DOHH2 (cell line): ENCODE data around the gene IL9R.

Experiments
- H3F3A ChIP-seq: fragments of 200-600 bp; sonication (generic), shearing (Covaris generic); 2 replicates; pipeline ENCODE4 v1.6.0; 2016; ENCODE audit warnings: antibody characterized with exemption, mild to moderate bottlenecking; ENCODE audit not compliant: control insufficient read depth, insufficient read depth
- H3K27ac ChIP-seq: fragments of 200-600 bp; sonication (generic); 2 replicates; pipeline ENCODE4 v1.5.1; 2014; ENCODE audit warnings: low read depth, mild to moderate bottlenecking, low read length, moderate library complexity
- H3K27me3 ChIP-seq: fragments of 200-600 bp; sonication (generic); 2 replicates; pipeline ENCODE4 v1.6.1; 2014; ENCODE audit warnings: mild to moderate bottlenecking, low read length, mixed read lengths; ENCODE audit not compliant: control insufficient read depth
- H3K36me3 ChIP-seq: fragments of 200-600 bp; sonication (generic); 2 replicates; pipeline ENCODE4 v1.6.1; 2014; ENCODE audit warnings: mild to moderate bottlenecking, low read length, moderate library complexity, mixed read lengths; ENCODE audit not compliant: control insufficient read depth
- H3K4me1 ChIP-seq: fragments of 200-600 bp; sonication (generic); 2 replicates; pipeline ENCODE4 v1.6.1; 2014; ENCODE audit warnings: mild to moderate bottlenecking, low read length, mixed read lengths; ENCODE audit not compliant: control insufficient read depth
- H3K4me2 ChIP-seq: fragments of 200-600 bp; sonication (generic); 2 replicates; pipeline ENCODE4 v1.6.0; 2014; ENCODE audit warnings: mild to moderate bottlenecking, low read length, moderate library complexity
- H3K4me3 ChIP-seq: fragments of 200-600 bp; sonication (generic); 2 replicates; pipeline ENCODE4 v1.5.1; 2014; ENCODE audit warnings: mild to moderate bottlenecking, low read length, mixed read lengths
- H3K79me2 ChIP-seq: fragments of 200-600 bp; sonication (generic); 2 replicates; pipeline ENCODE4 v1.6.1; 2014; ENCODE audit warnings: mild to moderate bottlenecking, low read length, mixed read lengths; ENCODE audit not compliant: control insufficient read depth
- H3K9me2 ChIP-seq: fragments of 200-600 bp; sonication (generic); replicated peaks from 2 replicates; pipeline ENCODE4 v1.6.1; 2014; ENCODE audit warnings: mild to moderate bottlenecking, low read length, mixed read lengths; ENCODE audit not compliant: control insufficient read depth
- H3K9me3 ChIP-seq: fragments of 200-600 bp; sonication (generic); 2 replicates; pipeline ENCODE4 v1.6.1; 2014; ENCODE audit warnings: antibody characterized with exemption, low read length, mixed read lengths; ENCODE audit not compliant: control insufficient read depth, insufficient read depth
- H4K20me1 ChIP-seq: fragments of 200-600 bp; sonication (generic); 2 replicates; pipeline ENCODE4 v1.6.0; 2014; ENCODE audit warnings: low read depth, mild to moderate bottlenecking, antibody characterized with exemption, low read length, moderate library complexity; ENCODE audit not compliant: control insufficient read depth, insufficient read depth
- EZH2phosphoT487 ChIP-seq: fragments of 200-600 bp; sonication (generic); IDR thresholded peaks from 2 replicates; pipeline ENCODE4 v1.6.1; 2017; ENCODE audit warnings: borderline replicate concordance, mild to moderate bottlenecking, antibody characterized with exemption, low read length, moderate library complexity, mixed read lengths
- TF ChIP-seq, protein P1 (sequence below): fragments of 200-600 bp; sonication (generic); IDR thresholded peaks from one replicate; pipeline ENCODE4 v1.5.1; 2014; ENCODE audit warnings: antibody characterized with exemption, mild to moderate bottlenecking, low read depth, low read length; ENCODE audit not compliant: poor library complexity, severe bottlenecking

IL9R gene

DNA sequence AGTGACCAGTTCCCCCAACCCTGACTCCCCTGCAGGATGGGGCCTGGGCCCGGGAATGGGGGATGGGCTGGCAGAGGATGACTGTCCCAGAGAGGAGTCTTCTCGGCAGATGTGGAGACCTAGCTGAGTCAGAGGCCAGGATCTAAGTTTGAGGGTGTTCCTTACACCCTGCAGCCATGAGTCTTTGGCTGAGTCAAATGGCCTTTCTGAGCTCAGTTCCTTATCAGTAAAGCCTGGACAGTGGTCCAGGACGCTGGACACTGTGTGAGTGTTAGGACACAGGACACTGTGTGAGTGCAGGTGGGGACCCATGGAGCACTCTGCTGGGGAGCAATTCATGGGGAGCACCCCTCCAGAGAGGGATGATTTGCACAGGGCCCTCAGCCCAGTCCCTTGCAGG, 5.0 kb downstream of the IL9R start:
- Histone ChIP-seq H3K4me3 (no peak overlapping the region), H3K36me3 (no peaks in the 10 kb centered on the region), H3K27ac (no peak overlapping the region), H3K4me1 (no peaks in the 10 kb centered on the region), H3K27me3 (no peaks in the 10 kb centered on the region), H3K79me2 (no peaks in the 10 kb centered on the region), H3K4me2 (no peak overlapping the region), H3K9me2 (no peaks in the 10 kb centered on the region), H3F3A (no peaks in the 10 kb centered on the region), H3K9me3 (no peaks in the 10 kb centered on the region), H4K20me1 (no peaks in the 10 kb centered on the region)
- no peak for TF ChIP-seq EZH2phosphoT487
- TF ChIP-seq, protein P1, sequence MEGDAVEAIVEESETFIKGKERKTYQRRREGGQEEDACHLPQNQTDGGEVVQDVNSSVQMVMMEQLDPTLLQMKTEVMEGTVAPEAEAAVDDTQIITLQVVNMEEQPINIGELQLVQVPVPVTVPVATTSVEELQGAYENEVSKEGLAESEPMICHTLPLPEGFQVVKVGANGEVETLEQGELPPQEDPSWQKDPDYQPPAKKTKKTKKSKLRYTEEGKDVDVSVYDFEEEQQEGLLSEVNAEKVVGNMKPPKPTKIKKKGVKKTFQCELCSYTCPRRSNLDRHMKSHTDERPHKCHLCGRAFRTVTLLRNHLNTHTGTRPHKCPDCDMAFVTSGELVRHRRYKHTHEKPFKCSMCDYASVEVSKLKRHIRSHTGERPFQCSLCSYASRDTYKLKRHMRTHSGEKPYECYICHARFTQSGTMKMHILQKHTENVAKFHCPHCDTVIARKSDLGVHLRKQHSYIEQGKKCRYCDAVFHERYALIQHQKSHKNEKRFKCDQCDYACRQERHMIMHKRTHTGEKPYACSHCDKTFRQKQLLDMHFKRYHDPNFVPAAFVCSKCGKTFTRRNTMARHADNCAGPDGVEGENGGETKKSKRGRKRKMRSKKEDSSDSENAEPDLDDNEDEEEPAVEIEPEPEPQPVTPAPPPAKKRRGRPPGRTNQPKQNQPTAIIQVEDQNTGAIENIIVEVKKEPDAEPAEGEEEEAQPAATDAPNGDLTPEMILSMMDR: no peak

DNA sequence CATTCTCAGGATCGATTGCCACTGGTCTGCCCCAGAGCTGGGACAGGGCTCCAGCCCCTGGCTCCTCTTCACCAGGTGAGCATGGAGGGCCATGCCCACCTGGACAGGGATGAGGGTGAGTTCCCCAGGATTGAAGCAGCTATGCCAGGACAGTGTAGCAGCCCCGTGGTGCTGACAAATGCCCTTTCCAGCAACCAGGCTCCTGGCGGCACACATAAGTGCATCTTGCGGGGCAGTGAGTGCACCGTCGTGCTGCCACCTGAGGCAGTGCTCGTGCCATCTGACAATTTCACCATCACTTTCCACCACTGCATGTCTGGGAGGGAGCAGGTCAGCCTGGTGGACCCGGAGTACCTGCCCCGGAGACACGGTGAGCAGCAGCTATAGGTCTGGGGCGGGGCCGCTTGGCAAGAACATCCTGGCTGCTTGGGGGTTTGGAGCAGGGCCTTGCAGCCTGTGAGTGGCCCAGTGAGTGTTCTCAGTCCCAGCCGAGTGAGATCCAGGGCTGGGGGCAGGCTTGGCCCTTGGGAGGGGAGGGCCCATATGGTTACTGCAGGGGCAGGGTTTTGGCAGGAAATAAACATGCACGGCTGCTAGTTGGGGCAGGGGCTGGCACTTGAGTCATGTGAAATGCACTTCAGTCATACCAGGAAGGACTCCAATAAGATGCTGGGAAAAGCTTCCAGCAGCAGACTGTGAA, 6.1 kb downstream of the IL9R start:
- H3K9me2 ChIP-seq: no peaks in the 10 kb centered on the region
- no peaks in the 10 kb centered on the region for H3K36me3 ChIP-seq
- H3K4me3 ChIP-seq: no peak overlapping the region
- TF ChIP-seq, protein P1: no peak
- no peak for TF ChIP-seq EZH2phosphoT487
- no peaks in the 10 kb centered on the region for H4K20me1 ChIP-seq
- no peak overlapping the region for H3K4me2 ChIP-seq
- H3K27ac ChIP-seq: no peak overlapping the region
- no peaks in the 10 kb centered on the region for H3K9me3 ChIP-seq
- no peaks in the 10 kb centered on the region for H3K27me3 ChIP-seq
- H3K79me2 ChIP-seq: no peaks in the 10 kb centered on the region
- H3K4me1 ChIP-seq: no peaks in the 10 kb centered on the region
- no peaks in the 10 kb centered on the region for H3F3A ChIP-seq

DNA sequence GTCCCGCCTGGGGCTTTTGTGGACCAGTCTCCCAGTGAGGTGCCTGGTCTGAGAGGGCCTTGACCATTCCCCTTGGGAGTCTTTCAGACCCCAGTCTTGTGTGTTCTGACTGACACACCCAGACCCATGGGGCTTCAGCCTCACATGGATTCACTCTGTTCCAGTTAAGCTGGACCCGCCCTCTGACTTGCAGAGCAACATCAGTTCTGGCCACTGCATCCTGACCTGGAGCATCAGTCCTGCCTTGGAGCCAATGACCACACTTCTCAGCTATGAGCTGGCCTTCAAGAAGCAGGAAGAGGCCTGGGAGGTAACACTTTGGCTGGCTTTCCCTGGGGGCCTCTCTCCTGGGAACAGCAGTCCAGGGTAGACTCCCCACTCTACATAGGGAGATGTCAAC, 6.8 kb downstream of the IL9R start:
- Histone ChIP-seq H4K20me1 (no peaks in the 10 kb centered on the region), H3K79me2 (no peaks in the 10 kb centered on the region), H3K27me3 (no peaks in the 10 kb centered on the region), H3K9me3 (no peaks in the 10 kb centered on the region), H3F3A (no peaks in the 10 kb centered on the region), H3K36me3 (no peaks in the 10 kb centered on the region), H3K9me2 (no peaks in the 10 kb centered on the region), H3K4me2 (no peak overlapping the region), H3K4me3 (no peak overlapping the region), H3K27ac (no peak overlapping the region), H3K4me1 (no peaks in the 10 kb centered on the region)
- no peak for TF ChIP-seq EZH2phosphoT487
- TF ChIP-seq, protein P1: no peak
